ENCODE data around the gene SELENBP1. TPM values are rescaled to one million over a fixed set of nuclear protein-coding genes. Genes with fewer than 3 reads are reported as not detected.
"Not testable (repeated sequence)": the region's sequence is repeated elsewhere in the genome, so short reads cannot be mapped to it uniquely, and the experiment has no call there.

The SELENBP1 gene
- polyA plus RNA-seq, 1 donor, result 97.9 TPM

- Histone ChIP-seq H3K27ac (ENCODE audit: low read length) (no peak overlapping the region), H3K27me3 (ENCODE audit: control insufficient read depth, insufficient read depth, low read length) (no peaks in the 10 kb centered on the region), H3K36me3 (ENCODE audit: control insufficient read depth, insufficient read depth, low read length) (peaks cover 69% of the 10 kb centered on the region), H3K4me3 (ENCODE audit: low read length) (no peak overlapping the region), H3K9me3 (ENCODE audit: control insufficient read depth, low read depth, low read length) (no peaks in the 10 kb centered on the region), H3K4me1 (ENCODE audit: control insufficient read depth, insufficient read depth, low read length) (peaks cover 14% of the 10 kb centered on the region)
- DNase-seq, result no peak
- WGBS (ENCODE audit: insufficient coverage, low lambda C conversion rate), result no CpG with 5 or more reads among the region's 3 CpGs
Observed at GRCh38 chr1:151403612-151404011, 31.1 kb upstream of the SELENBP1 start.

GRCh38 chr1:151402764-151403163, 30.3 kb upstream of the SELENBP1 start:
- Histone ChIP-seq H3K36me3 (ENCODE audit: control insufficient read depth, insufficient read depth, low read length) (peaks cover 60% of the 10 kb centered on the region), H3K4me3 (ENCODE audit: low read length) (no peak overlapping the region), H3K9me3 (ENCODE audit: control insufficient read depth, low read depth, low read length) (no peaks in the 10 kb centered on the region), H3K4me1 (ENCODE audit: control insufficient read depth, insufficient read depth, low read length) (peaks cover 14% of the 10 kb centered on the region), H3K27me3 (ENCODE audit: control insufficient read depth, insufficient read depth, low read length) (no peaks in the 10 kb centered on the region), H3K27ac (ENCODE audit: low read length) (no peak overlapping the region)
- DNase-seq, result peak in 1 of 2 donors; percentile 40
- 80% methylated on average over 1 of the region's 2 CpGs for WGBS (ENCODE audit: insufficient coverage, low lambda C conversion rate)

GRCh38 chr1:151401860-151402259, 29.4 kb upstream of the SELENBP1 start:
- Histone ChIP-seq H3K4me3 (ENCODE audit: low read length) (no peak overlapping the region), H3K27me3 (ENCODE audit: control insufficient read depth, insufficient read depth, low read length) (no peaks in the 10 kb centered on the region), H3K36me3 (ENCODE audit: control insufficient read depth, insufficient read depth, low read length) (peaks cover 53% of the 10 kb centered on the region), H3K9me3 (ENCODE audit: control insufficient read depth, low read depth, low read length) (no peaks in the 10 kb centered on the region), H3K27ac (ENCODE audit: low read length) (no peak overlapping the region), H3K4me1 (ENCODE audit: control insufficient read depth, insufficient read depth, low read length) (peaks cover 14% of the 10 kb centered on the region)
- WGBS (ENCODE audit: insufficient coverage, low lambda C conversion rate), result no CpG with 5 or more reads among the region's 2 CpGs
- DNase-seq, result no peak

GRCh38 chr1:151401125-151401788, 28.8 kb upstream of the SELENBP1 start:
- Histone ChIP-seq H3K9me3 (ENCODE audit: control insufficient read depth, low read depth, low read length) (no peaks in the 10 kb centered on the region), H3K4me3 (ENCODE audit: low read length) (no peak overlapping the region), H3K4me1 (ENCODE audit: control insufficient read depth, insufficient read depth, low read length) (peaks cover 14% of the 10 kb centered on the region), H3K27ac (ENCODE audit: low read length) (no peak overlapping the region), H3K36me3 (ENCODE audit: control insufficient read depth, insufficient read depth, low read length) (peaks cover 47% of the 10 kb centered on the region), H3K27me3 (ENCODE audit: control insufficient read depth, insufficient read depth, low read length) (no peaks in the 10 kb centered on the region)
- no peak for DNase-seq
- WGBS (ENCODE audit: insufficient coverage, low lambda C conversion rate), result 100% methylated on average over 1 of the region's 13 CpGs

GRCh38 chr1:151399324-151400171, 27.0 kb upstream of the SELENBP1 start, which contains the start of gene PSMB4:
Gene PSMB4 (plus strand): TSS chr1:151399573. CDS start chr1:151399588, 15 bp downstream.
- DNase-seq, result peak; percentile 93 to 96
- Histone ChIP-seq H3K27ac (ENCODE audit: low read length) (peak within 1 kb of the TSS; percentile 77), H3K27me3 (ENCODE audit: control insufficient read depth, insufficient read depth, low read length) (no peaks in the 10 kb centered on the region), H3K9me3 (ENCODE audit: control insufficient read depth, low read depth, low read length) (no peaks in the 10 kb centered on the region), H3K4me3 (ENCODE audit: low read length) (peak within 1 kb of the TSS; percentile 85), H3K36me3 (ENCODE audit: control insufficient read depth, insufficient read depth, low read length) (peaks cover 30% of the 10 kb centered on the region), H3K4me1 (ENCODE audit: control insufficient read depth, insufficient read depth, low read length) (peaks cover 14% of the 10 kb centered on the region)
- WGBS (ENCODE audit: insufficient coverage, low lambda C conversion rate), result 0% methylated on average over 1 of the region's 63 CpGs

- H3K9me3 ChIP-seq (ENCODE audit: control insufficient read depth, low read depth, low read length); H3K36me3 ChIP-seq (ENCODE audit: control insufficient read depth, insufficient read depth, low read length); H3K27me3 ChIP-seq (ENCODE audit: control insufficient read depth, insufficient read depth, low read length); H3K4me3 ChIP-seq (ENCODE audit: low read length); DNase-seq; H3K4me1 ChIP-seq (ENCODE audit: control insufficient read depth, insufficient read depth, low read length); H3K27ac ChIP-seq (ENCODE audit: low read length): not testable (repeated sequence)
- no CpG with 5 or more reads among the region's 5 CpGs for WGBS (ENCODE audit: insufficient coverage, low lambda C conversion rate)
Observed at GRCh38 chr1:151396265-151396664, 23.8 kb upstream of the SELENBP1 start.

- Histone ChIP-seq H3K27me3 (ENCODE audit: control insufficient read depth, insufficient read depth, low read length) (no peaks in the 10 kb centered on the region), H3K4me3 (ENCODE audit: low read length) (no peak overlapping the region), H3K9me3 (ENCODE audit: control insufficient read depth, low read depth, low read length) (no peaks in the 10 kb centered on the region), H3K36me3 (ENCODE audit: control insufficient read depth, insufficient read depth, low read length) (no peaks in the 10 kb centered on the region), H3K27ac (ENCODE audit: low read length) (no peak overlapping the region), H3K4me1 (ENCODE audit: control insufficient read depth, insufficient read depth, low read length) (no peaks in the 10 kb centered on the region)
- no peak for DNase-seq
Observed at GRCh38 chr1:151393583-151393982, 21.1 kb upstream of the SELENBP1 start.

GRCh38 chr1:151391079-151391563, 18.6 kb upstream of the SELENBP1 start:
- H3K4me3 ChIP-seq (ENCODE audit: low read length), result no peak overlapping the region
- WGBS (ENCODE audit: insufficient coverage, low lambda C conversion rate), result no CpG with 5 or more reads among the region's 3 CpGs
- H3K27ac ChIP-seq (ENCODE audit: low read length), result no peak overlapping the region
- peak in 1 of 2 donors; percentile 32 for DNase-seq
- H3K9me3 ChIP-seq (ENCODE audit: control insufficient read depth, low read depth, low read length), result no peaks in the 10 kb centered on the region
- H3K4me1 ChIP-seq (ENCODE audit: control insufficient read depth, insufficient read depth, low read length), result no peaks in the 10 kb centered on the region
- no peaks in the 10 kb centered on the region for H3K36me3 ChIP-seq (ENCODE audit: control insufficient read depth, insufficient read depth, low read length)
- H3K27me3 ChIP-seq (ENCODE audit: control insufficient read depth, insufficient read depth, low read length), result no peaks in the 10 kb centered on the region

GRCh38 chr1:151390221-151391078, 17.9 kb upstream of the SELENBP1 start:
- WGBS (ENCODE audit: insufficient coverage, low lambda C conversion rate), result 98% methylated on average over 7 of the region's 22 CpGs
- not testable (repeated sequence) for H3K4me1 ChIP-seq (ENCODE audit: control insufficient read depth, insufficient read depth, low read length); DNase-seq; H3K27me3 ChIP-seq (ENCODE audit: control insufficient read depth, insufficient read depth, low read length); H3K9me3 ChIP-seq (ENCODE audit: control insufficient read depth, low read depth, low read length); H3K36me3 ChIP-seq (ENCODE audit: control insufficient read depth, insufficient read depth, low read length); H3K4me3 ChIP-seq (ENCODE audit: low read length); H3K27ac ChIP-seq (ENCODE audit: low read length)

GRCh38 chr1:151386002-151386401, 13.5 kb upstream of the SELENBP1 start:
- Histone ChIP-seq H3K36me3 (ENCODE audit: control insufficient read depth, insufficient read depth, low read length) (no peaks in the 10 kb centered on the region), H3K4me3 (ENCODE audit: low read length) (no peak overlapping the region), H3K9me3 (ENCODE audit: control insufficient read depth, low read depth, low read length) (no peaks in the 10 kb centered on the region), H3K27me3 (ENCODE audit: control insufficient read depth, insufficient read depth, low read length) (no peaks in the 10 kb centered on the region), H3K4me1 (ENCODE audit: control insufficient read depth, insufficient read depth, low read length) (no peaks in the 10 kb centered on the region), H3K27ac (ENCODE audit: low read length) (no peak overlapping the region)
- no peak for DNase-seq
- WGBS (ENCODE audit: insufficient coverage, low lambda C conversion rate), result 100% methylated on average over 1 of the region's 2 CpGs
